Adipocyte (in vitro differentiated cells): ENCODE data around the gene CCR2.
"Not testable (repeated sequence)": the region's sequence is repeated elsewhere in the genome, so short reads cannot be mapped to it uniquely, and the experiment has no call there.

Experiments used
- DNase-seq: peaks from one replicate; pipeline ENCODE4 v3.0.0-alpha.2; 2015; ENCODE audit warnings: low read depth
- H3K27me3 ChIP-seq: replicated peaks from 2 replicates; pipeline ENCODE4 v1.7.0; 2013; ENCODE audit warnings: mild to moderate bottlenecking, low read length, moderate library complexity; ENCODE audit not compliant: control insufficient read depth, insufficient read depth
- H3K36me3 ChIP-seq: 2 replicates; pipeline ENCODE4 v1.7.0; 2013; ENCODE audit warnings: low read length, mild to moderate bottlenecking, moderate library complexity; ENCODE audit not compliant: control insufficient read depth, insufficient read depth, severe bottlenecking
- H3K4me1 ChIP-seq: 2 replicates; pipeline ENCODE4 v1.7.0; 2013; ENCODE audit warnings: mild to moderate bottlenecking, low read length, moderate library complexity; ENCODE audit not compliant: control insufficient read depth, insufficient read depth
- H3K4me3 ChIP-seq: 2 replicates; pipeline ENCODE4 v1.7.0; 2013; ENCODE audit warnings: mild to moderate bottlenecking, low read length, moderate library complexity
- H3K9ac ChIP-seq: 2 replicates; pipeline ENCODE4 v1.7.0; 2013; ENCODE audit warnings: mild to moderate bottlenecking, low read length, moderate library complexity
- H3K9me3 ChIP-seq: 2 replicates; pipeline ENCODE4 v1.7.0; 2013; ENCODE audit warnings: mild to moderate bottlenecking, low read length, moderate library complexity; ENCODE audit not compliant: control insufficient read depth

Gene CCR2

DNA sequence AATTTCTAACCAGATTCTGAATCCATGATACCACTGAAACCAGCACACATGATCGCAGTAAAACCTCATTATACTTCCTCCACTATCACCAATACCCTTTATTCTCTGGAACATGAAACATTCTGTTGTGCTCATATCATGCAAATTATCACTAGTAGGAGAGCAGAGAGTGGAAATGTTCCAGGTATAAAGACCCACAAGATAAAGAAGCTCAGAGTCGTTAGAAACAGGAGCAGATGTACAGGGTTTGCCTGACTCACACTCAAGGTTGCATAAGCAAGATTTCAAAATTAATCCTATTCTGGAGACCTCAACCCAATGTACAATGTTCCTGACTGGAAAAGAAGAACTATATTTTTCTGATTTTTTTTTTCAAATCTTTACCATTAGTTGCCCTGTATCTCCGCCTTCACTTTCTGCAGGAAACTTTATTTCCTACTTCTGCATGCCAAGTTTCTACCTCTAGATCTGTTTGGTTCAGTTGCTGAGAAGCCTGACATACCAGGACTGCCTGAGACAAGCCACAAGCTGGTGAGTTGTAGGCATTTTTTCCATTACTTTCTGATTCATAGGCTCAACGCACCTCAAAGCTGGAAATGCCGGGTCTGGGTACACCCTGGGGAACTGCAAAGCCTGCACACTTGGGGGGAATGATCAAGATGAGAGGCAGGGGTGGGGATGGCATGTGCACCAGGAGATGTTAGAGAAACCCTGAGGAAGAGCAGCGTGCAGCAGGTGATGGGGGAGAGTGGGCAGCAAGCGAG lies at the start of gene CCR2:
Gene CCR2, plus strand, starts transcription at position 465 of the 764 bp plus-strand sequence. CDS start 3,417 bp downstream, outside the sequence.
- H3K4me3 ChIP-seq, result no peak within 1 kb of the TSS
- no peaks in the 10 kb centered on the region for H3K4me1 ChIP-seq
- H3K9ac ChIP-seq, result no peak within 1 kb of the TSS
- peaks cover 78% of the 10 kb centered on the region for H3K27me3 ChIP-seq
- no peaks in the 10 kb centered on the region for H3K9me3 ChIP-seq
- peak; percentile 6 for DNase-seq
- no peaks in the 10 kb centered on the region for H3K36me3 ChIP-seq

DNA sequence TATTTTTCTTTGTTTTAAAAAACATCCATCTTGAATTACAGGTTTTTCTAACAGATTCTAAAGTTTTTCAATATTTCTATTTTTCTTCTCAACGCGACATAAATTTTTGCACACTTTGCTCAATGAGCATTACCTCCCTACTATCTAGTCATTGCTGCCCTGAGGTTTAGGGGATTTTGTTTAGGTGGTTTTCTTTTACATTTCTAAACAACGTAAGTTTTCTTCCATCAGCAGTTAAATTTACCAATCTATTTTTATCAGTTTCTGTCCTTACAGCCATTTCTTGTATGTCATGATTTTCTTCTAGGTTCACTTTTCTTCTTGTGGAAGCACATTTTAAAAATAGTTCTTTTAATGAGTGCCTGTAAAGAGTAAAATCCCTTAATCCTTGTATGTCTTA lies 49.2 kb upstream of the CCR2 start:
- DNase-seq, result no peak
- Histone ChIP-seq H3K9ac (no peak overlapping the region), H3K36me3 (no peaks in the 10 kb centered on the region), H3K27me3 (peaks cover 4% of the 10 kb centered on the region), H3K9me3 (no peaks in the 10 kb centered on the region), H3K4me3 (no peak overlapping the region), H3K4me1 (no peaks in the 10 kb centered on the region)

DNA sequence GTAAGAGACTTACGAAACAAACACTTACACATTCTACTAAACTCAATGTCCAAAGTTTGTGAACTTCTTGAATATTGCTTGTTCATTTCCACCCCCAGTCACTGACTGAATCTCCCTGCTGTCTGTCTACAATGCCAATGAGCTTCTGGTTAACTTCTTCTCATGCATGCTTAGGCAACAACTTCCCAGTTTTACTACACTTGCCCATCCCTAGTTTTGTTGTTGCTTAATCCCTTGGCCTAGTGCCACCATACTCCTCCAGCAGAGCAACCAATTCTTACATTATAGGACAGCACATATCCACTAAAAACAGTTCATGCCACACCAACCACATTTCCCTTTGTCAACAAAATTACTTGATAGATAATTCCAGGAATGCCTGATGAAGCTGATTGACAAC lies 40.9 kb upstream of the CCR2 start:
- no peaks in the 10 kb centered on the region for H3K36me3 ChIP-seq
- DNase-seq, result peak; percentile 7
- peaks cover 6% of the 10 kb centered on the region for H3K4me1 ChIP-seq
- peaks cover 3% of the 10 kb centered on the region for H3K9me3 ChIP-seq
- peaks cover 4% of the 10 kb centered on the region for H3K27me3 ChIP-seq
- no peak overlapping the region for H3K4me3 ChIP-seq
- no peak overlapping the region for H3K9ac ChIP-seq

DNA sequence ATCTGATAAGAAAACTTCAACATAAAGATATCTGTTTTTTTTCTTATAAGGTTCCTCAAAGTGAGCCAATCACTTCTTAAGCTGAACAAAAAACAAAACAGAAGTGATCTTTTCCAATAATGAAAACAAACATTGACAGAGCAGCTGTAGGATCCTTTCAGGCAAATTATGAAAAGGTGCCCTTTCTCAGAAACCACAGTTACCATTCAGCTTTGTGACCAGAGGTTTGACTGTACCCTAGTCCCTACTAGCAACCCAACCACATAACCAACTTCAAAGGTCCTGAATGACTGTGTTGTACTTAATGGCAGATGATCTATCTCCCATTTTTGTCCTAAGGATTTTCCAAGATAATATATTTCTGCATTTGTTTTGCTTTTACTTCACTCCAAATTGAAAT lies 39.4 kb upstream of the CCR2 start:
- Histone ChIP-seq H3K27me3 (peaks cover 4% of the 10 kb centered on the region), H3K4me3 (no peak overlapping the region), H3K36me3 (no peaks in the 10 kb centered on the region), H3K4me1 (peaks cover 6% of the 10 kb centered on the region), H3K9me3 (peaks cover 3% of the 10 kb centered on the region), H3K9ac (no peak overlapping the region)
- no peak for DNase-seq

DNA sequence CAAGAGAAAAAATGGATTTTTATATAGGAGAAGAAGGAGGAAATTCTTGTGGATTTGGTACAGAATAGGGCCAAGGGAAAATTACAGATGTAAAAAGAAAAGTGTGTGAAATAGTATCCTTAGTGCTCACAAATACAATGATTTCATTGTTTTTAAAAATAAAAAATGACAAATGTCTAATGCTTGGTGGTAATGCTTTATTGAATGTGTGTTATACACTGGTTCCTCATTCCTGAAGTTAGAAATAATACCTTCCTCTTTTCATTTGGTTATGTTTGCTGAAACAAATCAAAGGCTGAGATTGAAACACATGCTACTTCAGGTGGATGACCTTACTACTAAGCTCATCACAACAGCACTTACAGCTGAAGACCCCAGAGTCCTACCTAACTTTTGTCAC lies 37.7 kb upstream of the CCR2 start:
- Histone ChIP-seq H3K27me3 (peaks cover 4% of the 10 kb centered on the region), H3K4me1 (peaks cover 6% of the 10 kb centered on the region), H3K4me3 (no peak overlapping the region), H3K9me3 (peaks cover 3% of the 10 kb centered on the region), H3K36me3 (no peaks in the 10 kb centered on the region), H3K9ac (no peak overlapping the region)
- DNase-seq, result no peak

DNA sequence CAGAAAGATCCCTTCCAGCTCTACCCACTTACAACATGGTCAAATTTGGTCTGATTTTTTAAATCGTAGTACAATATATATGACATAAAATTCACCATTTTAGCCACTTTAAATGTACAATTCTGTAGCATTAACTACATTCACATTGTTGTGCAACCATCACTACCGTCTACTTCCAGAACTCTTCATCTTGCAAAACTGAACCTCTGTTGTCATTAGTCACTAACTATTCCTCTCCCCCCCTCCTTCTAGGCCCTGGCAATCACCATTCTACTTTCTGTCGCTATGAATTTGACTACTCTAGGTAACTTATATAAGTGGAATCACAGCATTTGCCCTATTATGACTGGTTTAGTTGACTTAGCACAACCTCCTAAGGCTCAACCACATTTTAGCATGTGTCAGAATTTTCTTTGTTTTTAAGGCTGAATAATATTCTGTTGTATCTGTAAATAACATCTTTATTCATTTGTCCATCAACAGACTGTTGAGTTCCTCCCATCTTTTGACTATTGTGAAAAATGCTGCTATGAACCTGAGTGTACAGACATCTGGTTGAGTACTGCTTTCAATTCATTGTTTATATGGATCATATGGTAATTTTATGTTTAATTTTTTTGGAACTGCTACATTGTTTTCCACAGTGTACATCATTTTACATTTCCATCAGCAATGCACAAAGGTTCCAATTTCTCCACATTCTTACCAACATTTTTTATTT lies 35.5 kb upstream of the CCR2 start:
- Histone ChIP-seq H3K36me3 (no peaks in the 10 kb centered on the region), H3K4me1 (no peaks in the 10 kb centered on the region), H3K27me3 (peaks cover 20% of the 10 kb centered on the region), H3K9me3 (peaks cover 5% of the 10 kb centered on the region), H3K4me3 (no peak overlapping the region), H3K9ac (no peak overlapping the region)
- no peak for DNase-seq

DNA sequence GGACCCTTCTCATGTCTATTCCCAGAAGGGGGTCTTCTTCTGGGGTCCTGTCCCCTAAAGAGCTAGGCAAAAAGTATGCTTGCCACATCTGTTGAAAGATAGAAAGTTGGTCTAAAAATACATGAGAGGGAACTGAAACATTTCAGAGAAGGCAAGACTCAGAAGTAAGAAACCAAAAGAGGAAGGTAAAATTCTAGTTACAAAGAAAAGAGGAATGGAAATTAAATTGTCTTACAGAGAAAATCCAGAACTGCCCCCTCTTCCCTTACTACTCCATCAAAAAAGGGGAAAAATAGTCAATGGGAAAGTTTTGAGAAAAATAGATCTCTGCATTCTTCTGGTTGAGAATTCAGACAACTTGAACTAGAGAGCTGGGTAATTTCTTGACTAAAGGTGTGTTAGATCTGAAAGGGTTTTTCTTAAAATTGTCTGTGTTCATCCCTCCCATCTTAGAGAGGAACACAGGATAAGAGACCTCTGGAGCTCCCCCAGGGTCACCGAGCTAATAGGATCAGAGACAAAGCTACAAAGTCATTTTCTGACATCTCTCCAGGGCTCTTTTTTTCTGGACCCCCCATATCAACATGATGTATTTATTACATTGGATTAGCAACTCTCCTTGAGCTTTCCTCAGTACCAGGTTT lies 32.3 kb upstream of the CCR2 start:
- peaks cover 12% of the 10 kb centered on the region for H3K9me3 ChIP-seq
- no peak overlapping the region for H3K4me3 ChIP-seq
- H3K27me3 ChIP-seq, result peaks cover 30% of the 10 kb centered on the region
- H3K36me3 ChIP-seq, result no peaks in the 10 kb centered on the region
- no peak for DNase-seq
- no peaks in the 10 kb centered on the region for H3K4me1 ChIP-seq
- H3K9ac ChIP-seq, result no peak overlapping the region

DNA sequence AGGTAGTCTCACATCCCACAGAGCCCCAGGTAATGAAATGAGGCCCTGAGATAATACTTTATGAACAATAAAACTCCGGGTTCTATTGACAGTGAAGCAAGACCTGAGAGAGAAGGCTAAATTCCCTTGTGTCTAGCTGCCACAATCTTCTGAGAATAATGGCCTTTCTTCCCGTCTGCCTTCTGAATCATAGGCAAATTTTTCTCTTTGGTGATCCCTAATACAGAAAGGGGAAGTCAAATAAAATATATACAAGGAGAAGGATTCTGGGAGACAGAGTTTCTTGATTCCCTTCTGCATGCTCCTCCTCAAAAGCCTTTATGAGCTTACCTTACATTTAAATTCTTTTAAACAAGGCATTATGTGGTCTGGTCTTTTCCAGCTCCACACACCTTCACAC lies 29.9 kb upstream of the CCR2 start:
- no peak for DNase-seq
- H3K36me3 ChIP-seq, result no peaks in the 10 kb centered on the region
- H3K9ac ChIP-seq, result no peak overlapping the region
- H3K27me3 ChIP-seq, result peaks cover 32% of the 10 kb centered on the region
- H3K4me1 ChIP-seq, result no peaks in the 10 kb centered on the region
- no peak overlapping the region for H3K4me3 ChIP-seq
- peaks cover 22% of the 10 kb centered on the region for H3K9me3 ChIP-seq

DNA sequence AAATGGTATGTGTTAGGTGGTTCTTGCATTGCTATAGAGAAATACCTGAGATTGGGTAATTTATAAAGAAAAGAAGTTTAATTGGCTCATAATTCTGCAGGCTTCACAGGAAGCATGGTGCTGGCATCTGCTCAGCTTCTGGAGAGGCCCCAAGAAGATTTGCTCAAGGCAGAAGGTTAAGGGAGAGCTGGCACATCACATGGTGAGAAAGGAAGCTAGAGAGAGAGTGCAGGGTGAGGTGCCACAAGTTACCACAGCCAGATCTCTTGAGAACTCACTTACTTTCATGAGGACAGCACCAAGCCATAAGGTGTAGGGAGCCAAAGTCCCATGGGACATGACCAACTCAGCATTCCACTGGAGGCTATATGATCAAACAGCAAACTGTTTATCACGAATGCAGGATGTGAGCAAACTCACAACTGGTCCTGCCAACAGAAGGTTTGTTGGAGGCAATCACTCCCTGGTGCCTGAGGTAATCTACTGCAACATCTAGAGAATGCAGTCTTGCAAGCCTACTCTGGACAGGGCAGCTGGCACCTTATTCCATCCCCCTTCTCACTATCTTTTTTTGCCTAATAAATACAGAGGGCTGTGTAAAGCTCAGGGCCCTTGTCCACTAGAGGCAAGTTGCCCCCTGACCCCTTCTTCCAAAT lies 28.1 kb upstream of the CCR2 start:
- no peak for DNase-seq
- H3K4me3 ChIP-seq, result no peak overlapping the region
- no peaks in the 10 kb centered on the region for H3K36me3 ChIP-seq
- H3K9ac ChIP-seq, result no peak overlapping the region
- H3K4me1 ChIP-seq, result no peaks in the 10 kb centered on the region
- H3K9me3 ChIP-seq, result peaks cover 22% of the 10 kb centered on the region
- peaks cover 36% of the 10 kb centered on the region for H3K27me3 ChIP-seq

DNA sequence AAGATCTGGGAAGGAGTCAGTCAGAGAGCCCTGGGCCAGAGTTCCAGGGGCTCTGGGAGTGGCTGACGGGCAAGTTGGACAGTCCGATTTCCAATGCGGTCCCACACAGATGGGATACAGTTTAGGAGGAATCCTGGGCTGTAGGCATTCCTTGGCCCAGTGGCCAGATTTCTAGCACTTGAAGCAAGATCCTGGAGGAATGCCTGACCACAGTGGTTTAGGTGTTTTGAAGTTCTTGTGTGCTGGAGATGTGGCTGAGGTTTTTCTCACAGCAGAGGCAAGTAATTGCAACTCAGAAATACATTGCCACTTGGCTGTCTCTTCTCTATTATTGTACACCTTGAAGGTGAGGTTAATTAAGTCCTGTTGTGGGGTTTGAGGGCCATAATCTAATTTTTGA lies 23.2 kb upstream of the CCR2 start:
- peaks cover 17% of the 10 kb centered on the region for H3K9me3 ChIP-seq
- H3K36me3 ChIP-seq, H3K9ac ChIP-seq, DNase-seq, H3K4me3 ChIP-seq, H3K4me1 ChIP-seq: not testable (repeated sequence)
- peaks cover 27% of the 10 kb centered on the region for H3K27me3 ChIP-seq
